NCI-H526 treated with DMSO at 0.1 percent for 48 hours (cell line): ENCODE results near the gene VARS2.

Experiments
- DNase-seq: peaks from one replicate; lab custom pipeline; 2025; lab: John Stamatoyannopoulos, UW

VARS2 gene

DNA sequence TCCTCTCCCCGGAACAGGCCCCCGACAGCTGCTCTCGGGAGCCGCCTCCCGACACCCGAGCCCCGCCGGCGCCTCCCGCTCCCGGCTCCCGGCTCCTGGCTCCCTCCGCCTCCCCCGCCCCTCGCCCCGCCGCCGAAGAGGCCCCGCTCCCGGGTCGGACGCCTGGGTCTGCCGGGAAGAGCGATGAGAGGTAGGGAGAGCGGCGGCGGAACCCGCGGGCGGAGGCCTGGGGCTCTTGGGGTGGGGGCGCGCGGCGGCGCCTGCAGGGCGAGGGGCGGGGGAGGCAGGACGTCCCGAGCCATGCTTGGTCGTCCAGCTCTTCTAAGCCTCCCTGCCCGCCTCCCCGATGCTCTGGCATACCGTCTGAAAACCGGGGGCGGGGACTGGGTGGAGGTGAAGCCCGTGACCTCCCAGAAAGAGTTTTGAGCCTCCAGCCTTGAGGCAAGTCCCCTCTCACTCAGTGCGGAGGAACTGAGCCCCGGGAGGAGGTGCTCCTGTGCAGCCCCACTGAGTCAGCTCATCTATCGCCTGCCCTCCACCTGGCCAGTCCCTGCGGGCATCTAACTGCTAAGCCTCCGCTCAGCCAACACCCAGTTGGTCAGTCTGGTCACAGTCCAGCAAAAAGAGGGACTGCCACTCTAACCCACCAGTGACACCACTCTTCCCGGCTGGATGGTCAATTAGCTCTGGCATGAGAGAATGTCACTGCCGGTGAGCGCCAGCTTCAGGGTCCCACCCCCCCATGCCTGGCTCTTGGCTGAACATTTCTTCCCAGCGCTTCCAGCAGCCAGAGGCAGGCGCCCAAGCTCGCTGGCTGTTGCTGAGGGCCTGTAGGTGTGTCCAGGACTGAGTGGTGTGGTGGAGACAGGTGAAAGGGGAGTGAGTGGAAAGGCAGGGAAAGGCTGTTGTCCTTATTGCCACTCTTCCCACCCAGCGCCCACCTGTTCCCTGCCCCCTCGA is 29.2 kb upstream of the VARS2 start:
- peak; percentile 22 for DNase-seq

- DNase-seq = no peak
Measured at GRCh38 chr6:30885481-30885998, 28.5 kb upstream of the VARS2 start.

DNA sequence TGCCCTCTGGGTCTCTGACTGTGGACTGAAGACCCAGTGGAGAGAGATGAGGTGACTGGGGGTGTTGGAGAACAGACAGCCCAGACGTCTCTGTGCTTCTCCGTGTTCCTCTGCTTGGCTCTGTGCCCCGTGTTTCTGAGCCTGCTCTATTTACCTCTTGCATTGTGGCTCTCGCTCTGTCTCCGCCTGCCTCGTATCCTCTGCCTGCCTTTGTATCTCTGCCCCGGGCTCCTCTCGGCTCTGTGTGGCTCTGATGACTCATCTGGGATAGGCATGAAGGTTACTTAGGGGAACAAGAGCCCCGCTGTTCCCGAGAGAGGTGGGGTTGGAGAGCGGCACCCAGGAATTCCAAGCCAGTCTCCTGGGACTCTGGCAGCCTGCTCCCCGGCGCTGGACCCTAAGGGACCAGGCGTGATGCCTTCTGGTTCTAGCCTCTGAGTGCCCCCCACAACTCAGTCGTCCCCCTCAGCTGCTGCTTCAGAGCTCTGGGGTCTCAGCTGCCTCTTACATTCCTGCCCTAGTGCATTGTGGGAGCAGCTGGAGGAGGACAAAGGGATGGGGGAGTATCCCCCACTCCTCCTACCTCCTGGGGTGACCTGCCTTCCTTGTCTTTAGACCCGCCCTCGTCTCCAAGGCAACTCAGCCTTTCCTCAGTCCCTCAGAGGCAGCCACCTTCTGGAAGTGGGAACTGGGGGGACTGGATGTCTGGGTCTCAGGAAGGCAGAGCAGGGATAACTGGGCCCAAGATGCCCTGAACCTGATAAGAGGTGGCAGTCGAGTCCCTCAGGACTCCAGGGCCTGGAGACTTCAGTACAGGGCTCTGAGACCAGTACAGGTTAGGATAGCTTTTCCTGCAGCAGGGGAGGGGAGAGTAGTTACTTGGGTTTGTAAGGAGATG is 27.8 kb upstream of the VARS2 start:
- no peak for DNase-seq

GRCh38 chr6:30886897-30887255 is 27.2 kb upstream of the VARS2 start:
- DNase-seq = no peak

- no peak for DNase-seq
Measured at GRCh38 chr6:30887901-30888815, 25.9 kb upstream of the VARS2 start.

DNA sequence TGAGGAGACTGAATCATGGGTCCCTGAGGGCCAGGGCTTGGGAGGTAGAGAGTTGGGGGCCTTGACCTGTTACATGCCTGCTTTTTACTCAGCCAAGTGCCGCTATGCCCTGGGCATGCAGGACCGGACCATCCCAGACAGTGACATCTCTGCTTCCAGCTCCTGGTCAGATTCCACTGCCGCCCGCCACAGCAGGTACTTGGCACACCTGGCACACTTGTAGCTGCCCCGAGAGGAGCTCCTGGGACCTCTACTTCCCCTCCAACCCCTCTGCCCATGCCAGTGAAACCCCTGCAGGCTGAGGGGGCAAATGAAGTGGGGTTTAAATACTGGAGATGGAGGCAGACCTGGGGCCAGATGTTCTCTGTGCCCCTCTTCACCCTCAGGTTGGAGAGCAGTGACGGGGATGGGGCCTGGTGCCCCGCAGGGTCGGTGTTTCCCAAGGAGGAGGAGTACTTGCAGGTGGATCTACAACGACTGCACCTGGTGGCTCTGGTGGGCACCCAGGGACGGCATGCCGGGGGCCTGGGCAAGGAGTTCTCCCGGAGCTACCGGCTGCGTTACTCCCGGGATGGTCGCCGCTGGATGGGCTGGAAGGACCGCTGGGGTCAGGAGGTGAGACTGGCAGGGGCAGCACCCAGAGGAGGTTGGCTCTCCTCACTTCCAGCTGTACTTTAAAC is 25.1 kb upstream of the VARS2 start:
- no peak for DNase-seq

- no peak for DNase-seq
Measured at GRCh38 chr6:30889496-30889885, 24.5 kb upstream of the VARS2 start.

- DNase-seq = no peak
Measured at GRCh38 chr6:30889921-30890645, 24.0 kb upstream of the VARS2 start.

- DNase-seq = no peak
Measured at GRCh38 chr6:30890646-30891449, 23.2 kb upstream of the VARS2 start.

GRCh38 chr6:30891450-30891723 is 22.7 kb upstream of the VARS2 start:
- no peak for DNase-seq

DNA sequence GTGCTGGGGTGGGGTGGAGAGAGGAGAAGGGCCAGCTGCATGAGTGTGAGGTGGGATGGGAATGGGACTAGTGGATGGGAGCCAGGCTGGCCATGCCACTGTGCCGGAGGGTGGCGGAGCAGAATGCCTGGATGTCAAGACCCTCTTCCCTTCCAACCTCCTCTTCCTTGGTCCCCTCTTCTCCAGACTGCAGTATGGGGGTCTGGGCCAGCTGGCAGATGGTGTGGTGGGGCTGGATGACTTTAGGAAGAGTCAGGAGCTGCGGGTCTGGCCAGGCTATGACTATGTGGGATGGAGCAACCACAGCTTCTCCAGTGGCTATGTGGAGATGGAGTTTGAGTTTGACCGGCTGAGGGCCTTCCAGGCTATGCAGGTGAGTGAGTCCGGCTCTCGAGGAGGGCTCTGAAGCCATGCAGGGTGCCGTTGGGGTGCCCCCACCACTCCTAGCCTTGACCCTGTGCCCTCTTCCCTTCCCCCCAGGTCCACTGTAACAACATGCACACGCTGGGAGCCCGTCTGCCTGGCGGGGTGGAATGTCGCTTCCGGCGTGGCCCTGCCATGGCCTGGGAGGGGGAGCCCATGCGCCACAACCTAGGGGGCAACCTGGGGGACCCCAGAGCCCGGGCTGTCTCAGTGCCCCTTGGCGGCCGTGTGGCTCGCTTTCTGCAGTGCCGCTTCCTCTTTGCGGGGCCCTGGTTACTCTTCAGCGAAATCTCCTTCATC is 22.1 kb upstream of the VARS2 start:
- DNase-seq = no peak

DNA sequence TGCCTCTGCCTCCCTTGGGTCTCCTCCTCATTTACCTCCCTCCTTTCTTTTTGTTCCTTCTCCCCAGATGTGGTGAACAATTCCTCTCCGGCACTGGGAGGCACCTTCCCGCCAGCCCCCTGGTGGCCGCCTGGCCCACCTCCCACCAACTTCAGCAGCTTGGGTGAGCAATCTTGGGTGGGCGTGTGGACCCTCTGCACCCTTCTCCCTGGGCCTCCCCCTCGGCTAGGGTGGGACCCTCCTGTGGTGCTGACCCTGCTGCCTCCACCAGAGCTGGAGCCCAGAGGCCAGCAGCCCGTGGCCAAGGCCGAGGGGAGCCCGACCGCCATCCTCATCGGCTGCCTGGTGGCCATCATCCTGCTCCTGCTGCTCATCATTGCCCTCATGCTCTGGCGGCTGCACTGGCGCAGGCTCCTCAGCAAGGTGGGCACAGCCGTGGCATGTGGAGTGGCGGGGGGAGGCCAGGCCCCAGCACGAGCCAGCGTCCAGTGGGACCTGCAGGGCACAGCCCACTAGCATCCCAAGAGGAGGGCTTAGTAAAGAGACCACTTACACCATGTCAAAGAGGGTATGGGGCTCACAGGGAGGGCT is 20.9 kb upstream of the VARS2 start:
- no peak for DNase-seq

DNA sequence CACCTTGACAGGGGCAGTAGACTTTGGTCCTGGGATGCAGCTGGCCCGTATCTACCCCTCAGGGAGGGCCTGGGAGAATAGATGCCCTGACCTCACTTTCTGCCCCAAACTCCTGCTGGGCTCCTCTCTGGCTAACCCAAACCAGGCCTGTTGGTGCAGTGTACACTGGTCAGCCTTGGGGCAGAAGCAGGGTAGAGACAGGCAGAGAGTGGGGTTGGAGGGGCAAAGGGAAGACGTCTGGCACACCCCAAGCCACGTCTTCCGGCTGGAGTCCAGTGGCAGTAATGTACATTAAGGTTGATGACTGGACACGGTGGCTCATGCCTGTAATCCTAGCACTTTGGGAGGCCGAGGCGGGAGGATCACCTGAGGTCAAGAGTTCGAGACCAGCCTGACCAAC is 20.4 kb upstream of the VARS2 start:
- DNase-seq = no peak

DNA sequence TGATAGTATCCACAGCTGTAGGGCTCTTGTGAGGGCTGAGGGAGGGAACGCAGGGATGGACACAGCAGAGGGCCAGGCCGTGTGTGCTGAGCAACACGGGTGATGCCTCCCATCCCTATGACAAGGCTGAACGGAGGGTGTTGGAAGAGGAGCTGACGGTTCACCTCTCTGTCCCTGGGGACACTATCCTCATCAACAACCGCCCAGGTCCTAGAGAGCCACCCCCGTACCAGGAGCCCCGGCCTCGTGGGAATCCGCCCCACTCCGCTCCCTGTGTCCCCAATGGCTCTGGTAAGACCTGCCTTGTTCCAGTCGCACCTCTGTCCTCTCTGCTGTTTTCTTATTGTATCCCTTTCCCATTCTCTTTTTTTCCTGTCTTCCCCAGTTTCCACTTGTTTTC is 19.7 kb upstream of the VARS2 start:
- DNase-seq = no peak

GRCh38 chr6:30894935-30895334 is 19.1 kb upstream of the VARS2 start:
- no peak for DNase-seq

GRCh38 chr6:30895343-30895742 is 18.7 kb upstream of the VARS2 start:
- no peak for DNase-seq

DNA sequence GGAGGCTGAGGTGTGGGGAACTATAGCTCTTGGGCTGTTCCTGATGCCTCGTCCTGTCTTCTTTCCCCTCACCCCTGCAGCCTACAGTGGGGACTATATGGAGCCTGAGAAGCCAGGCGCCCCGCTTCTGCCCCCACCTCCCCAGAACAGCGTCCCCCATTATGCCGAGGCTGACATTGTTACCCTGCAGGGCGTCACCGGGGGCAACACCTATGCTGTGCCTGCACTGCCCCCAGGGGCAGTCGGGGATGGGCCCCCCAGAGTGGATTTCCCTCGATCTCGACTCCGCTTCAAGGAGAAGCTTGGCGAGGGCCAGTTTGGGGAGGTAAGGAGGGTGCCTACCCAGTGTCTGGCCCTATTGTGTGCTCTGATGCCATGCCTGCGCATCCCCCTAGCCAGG is 17.5 kb upstream of the VARS2 start:
- no peak for DNase-seq

- DNase-seq = no peak
Measured at GRCh38 chr6:30897882-30898281, 16.2 kb upstream of the VARS2 start.
